Activated gamma-delta T cell treated with Interleukin-2 at 50 U/mL for 16 hours (primary cell): ENCODE data around the gene ROS1.
"Not testable (repeated sequence)": the region's sequence is repeated elsewhere in the genome, so short reads cannot be mapped to it uniquely, and the experiment has no call there.

Experiments
- DNase-seq: peaks from one replicate; pipeline ENCODE4 v3.0.0-alpha.2; 2020

The ROS1 gene

DNA sequence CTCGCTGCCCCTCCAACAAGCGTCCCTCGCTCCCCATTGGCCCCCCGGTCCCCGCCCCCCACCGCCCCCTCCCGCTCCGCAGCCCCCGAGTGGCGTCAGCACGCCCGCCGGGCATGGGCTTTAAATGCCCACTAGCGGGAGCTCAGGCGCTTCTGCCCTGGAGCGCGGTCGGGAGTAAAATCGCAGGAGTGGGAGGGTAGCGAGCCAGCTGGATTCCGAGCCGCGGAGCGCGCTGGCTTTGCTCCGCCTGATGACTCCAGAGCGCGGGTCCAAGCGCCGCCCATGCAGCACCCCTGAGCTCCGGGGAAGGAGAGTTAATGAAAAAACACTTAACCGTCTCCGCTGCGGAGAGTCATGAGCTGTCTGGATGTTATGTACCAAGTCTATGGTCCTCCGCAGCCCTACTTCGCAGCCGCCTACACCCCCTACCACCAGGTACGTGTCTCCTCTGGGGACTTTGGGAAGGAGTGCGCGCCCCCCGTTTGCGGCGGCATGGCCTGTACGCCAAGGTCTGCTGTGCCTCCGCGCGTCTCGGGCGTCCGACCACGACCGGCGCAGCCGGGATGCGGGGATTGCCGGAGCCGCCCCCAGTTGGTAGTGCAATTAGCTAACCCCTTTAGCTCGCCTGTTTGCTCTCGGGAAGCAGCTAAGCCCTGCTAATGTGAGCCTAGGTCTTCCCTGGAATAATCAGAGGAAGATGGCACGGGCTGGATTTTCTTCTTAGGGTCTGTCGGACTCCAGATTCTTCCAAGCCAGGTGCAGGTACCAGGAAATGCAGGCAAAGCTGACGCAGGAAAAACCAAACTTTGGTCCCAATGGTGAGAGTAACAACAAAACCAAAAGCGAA, 160.1 kb downstream of the ROS1 start, which contains the start of gene VGLL2:
TSS of gene VGLL2 (plus strand) at position 149 of the 847 bp plus-strand sequence. CDS start at position 355, 206 bp downstream.
- no peak for DNase-seq

DNA sequence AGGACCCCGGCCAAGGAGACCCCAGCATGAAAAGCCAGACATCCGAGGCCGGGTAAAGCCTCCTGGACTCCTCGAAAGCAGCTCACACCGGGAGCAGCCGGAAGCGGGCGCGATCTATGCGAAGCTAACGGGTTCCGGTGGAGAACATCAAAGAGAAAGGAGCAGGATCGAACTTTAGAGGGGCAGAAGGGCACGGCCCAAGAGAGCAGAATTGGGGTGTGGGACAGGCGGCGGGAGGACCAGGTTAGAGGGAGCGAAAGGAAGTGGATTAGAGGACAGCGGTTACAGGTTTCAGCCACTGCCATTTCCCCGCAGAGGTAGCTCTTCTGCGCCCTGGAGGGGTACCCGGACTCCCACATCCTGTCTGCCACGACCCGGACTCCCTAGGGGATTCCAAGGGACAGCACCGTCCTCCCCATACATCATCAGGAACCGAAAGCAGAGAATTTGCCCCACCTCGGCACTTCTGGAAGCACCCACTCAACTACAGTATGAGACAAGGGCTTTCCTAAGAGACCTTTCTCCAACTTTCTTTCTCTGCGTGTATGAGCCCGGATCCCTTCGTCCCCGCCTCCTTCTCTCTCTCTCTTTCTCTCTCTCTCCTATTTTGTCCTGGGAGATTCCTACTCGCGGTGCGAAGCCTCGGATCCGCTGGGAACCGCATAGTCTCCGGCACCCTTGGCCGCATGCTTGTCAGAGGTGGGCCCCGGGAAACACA, 160.9 kb downstream of the ROS1 start:
- no peak for DNase-seq

DNA sequence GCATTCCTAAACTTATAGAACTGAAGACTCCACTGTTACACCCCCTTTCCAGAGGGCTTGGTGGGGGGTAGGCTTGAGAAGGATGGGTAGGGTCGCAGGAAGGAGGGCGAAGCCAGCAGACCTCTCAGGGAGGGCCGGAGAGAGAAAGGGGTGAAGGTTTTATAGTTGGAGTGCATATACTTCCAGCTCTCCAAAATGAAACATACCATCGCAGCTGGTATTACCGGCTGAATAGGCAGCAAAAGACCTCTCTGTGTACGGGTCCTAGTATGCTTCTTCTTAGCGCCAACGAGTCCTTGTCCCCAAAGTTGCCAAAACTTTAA, 161.4 kb downstream of the ROS1 start:
- no peak for DNase-seq

DNA sequence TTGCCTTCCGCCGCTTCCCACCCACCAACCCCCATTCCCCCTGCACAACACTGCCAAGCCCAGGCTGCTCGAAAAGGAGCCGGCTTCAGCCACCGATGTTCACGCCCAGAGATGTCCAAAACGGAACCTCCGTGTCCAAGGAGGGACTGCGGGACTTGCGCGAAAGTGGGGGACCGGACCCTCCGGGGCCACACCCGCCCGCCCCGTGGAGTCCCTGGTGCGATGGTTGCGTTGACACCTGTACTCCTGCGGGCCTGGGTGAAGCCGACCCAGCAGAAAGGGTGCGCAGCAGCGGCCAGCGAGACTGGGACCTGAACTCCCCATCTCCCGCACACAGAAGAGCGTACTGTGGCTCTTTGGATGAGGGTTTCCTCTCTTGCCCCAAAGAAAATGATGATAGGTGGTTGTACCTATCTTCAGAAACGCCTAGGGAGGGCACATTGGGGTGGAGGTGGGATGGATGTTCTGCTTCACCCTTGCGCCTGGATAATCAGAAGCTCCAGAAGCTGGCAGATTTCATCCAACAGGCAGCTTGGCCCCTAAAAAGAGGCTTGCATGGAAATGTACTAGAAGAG, 162.3 kb downstream of the ROS1 start:
- DNase-seq = no peak

DNA sequence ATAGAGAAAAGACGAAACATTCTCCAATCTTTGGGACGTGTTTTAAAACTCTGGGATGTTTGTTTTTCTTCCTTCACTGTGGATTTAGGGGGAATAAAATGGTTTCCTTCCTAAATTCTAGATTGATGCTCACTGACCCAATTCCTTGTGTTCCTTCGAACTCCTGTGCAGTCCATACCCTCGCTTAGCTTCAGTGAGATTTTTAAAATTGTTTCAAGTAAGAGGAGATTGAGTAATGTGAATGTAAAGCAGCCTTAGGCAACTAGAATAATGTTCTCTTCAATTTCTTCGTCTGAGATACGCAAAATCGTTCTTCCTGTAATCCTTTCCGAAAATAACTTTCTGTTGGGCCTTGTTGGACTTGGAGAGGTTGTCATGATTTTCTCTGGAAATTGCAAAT, 162.9 kb downstream of the ROS1 start:
- no peak for DNase-seq

DNA sequence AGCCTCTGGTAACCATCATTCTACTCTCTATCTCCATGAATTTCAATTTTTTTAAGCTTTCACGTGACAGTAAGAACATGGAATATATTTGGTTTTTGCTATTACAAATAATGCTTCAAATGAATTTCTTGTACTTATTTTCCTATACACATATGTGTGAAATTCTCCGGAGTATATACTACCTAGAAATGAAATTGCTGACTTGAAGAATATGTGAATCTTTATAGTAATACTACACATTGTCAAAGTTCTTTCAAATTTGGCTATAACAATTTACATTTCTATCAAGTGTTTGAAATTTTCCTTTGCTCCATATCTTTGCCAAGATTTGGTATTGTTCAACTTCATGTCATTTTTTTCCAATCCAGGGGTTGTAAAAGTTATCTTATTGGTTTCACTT, 172.0 kb downstream of the ROS1 start:
- no peak for DNase-seq

DNA sequence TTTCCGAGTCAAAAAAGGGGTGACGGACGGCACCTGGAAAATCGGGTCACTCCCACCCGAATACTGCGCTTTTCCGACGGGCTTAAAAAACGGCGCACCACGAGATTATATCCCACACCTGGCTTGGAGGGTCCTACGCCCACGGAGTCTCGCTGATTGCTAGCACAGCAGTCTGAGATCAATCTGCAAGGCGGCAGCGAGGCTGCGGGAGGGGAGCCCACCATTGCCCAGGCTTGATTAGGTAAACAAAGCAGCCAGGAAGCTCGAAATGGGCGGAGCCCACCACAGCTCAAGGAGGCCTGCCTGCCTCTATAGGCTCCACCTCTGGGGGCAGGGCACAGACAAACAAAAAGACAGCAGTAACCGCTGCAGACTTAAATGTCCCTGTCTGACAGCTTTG, 180.8 kb downstream of the ROS1 start:
- DNase-seq = not testable (repeated sequence)

DNA sequence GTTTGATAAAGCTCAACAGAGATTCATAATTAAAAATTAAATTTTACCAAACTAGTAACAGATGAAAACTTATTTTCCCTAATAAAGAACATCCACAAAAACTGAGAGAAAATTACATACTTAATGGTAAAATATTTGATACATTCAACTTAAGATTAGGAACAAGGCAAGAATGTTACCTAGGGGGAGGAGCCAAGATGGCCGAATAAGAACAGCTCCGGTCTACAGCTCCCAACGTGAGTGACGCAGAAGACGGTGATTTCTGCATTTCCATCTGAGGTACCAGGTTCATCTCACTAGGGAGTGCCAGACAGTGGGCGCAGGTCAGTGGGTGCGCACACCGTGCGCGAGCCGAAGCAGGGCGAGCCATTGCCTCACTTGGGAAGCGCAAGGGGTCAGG, 181.2 kb downstream of the ROS1 start:
- DNase-seq = not testable (repeated sequence)
